Measurements from ENCODE around the gene PSMB1.

Gene PSMB1

GRCh38 chr6:170489836-170490235, 63.3 kb downstream of the PSMB1 start:
- no peak overlapping the region for H3K4me3 ChIP-seq (ENCODE audit: control insufficient read depth, low read depth, low read length)
- TF ChIP-seq CTCF (conservative IDR thresholded peaks at IDR 0.05; ENCODE audit: control insufficient read depth, insufficient read depth, low read depth, low read length): no peak
- DNase-seq (ENCODE audit: low read depth): no peak

- TF ChIP-seq CTCF (conservative IDR thresholded peaks at IDR 0.05; ENCODE audit: control insufficient read depth, insufficient read depth, low read depth, low read length): no peak
- H3K4me3 ChIP-seq (ENCODE audit: control insufficient read depth, low read depth, low read length): no peak overlapping the region
Observed at GRCh38 chr6:170487707-170488329, 65.3 kb downstream of the PSMB1 start.

GRCh38 chr6:170485159-170485558, 67.9 kb downstream of the PSMB1 start:
- TF ChIP-seq CTCF (conservative IDR thresholded peaks at IDR 0.05; ENCODE audit: control insufficient read depth, insufficient read depth, low read depth, low read length): no peak
- H3K4me3 ChIP-seq (ENCODE audit: control insufficient read depth, low read depth, low read length): no peak overlapping the region
- peak; percentile 42 for DNase-seq (ENCODE audit: low read depth)

More at GRCh38 chr6:170487707-170488329, 65.3 kb downstream of the PSMB1 start:
- DNase-seq (ENCODE audit: low read depth): no peak

Data from fibroblast of mammary gland (primary cell).